CD4-positive, alpha-beta T cell (primary cell): ENCODE data around the gene RDH12. TPM values are rescaled to one million over a fixed set of nuclear protein-coding genes. Genes with fewer than 3 reads are reported as not detected.

Experiments used
- ATAC-seq: fragments of 200-7000 bp; cut with Tn5 transposase; one replicate; pipeline ENCODE4 v1.10.0; 2022; ENCODE audit warnings: mild to moderate bottlenecking; ENCODE audit not compliant: poor library complexity
- CTCF ChIA-PET: fragments of 350-600 bp; sonication (Branson Sonifier 250); formaldehyde crosslinking; loops from one replicate; lab custom pipeline; 2021; ENCODE audit warnings: antibody characterized with exemption, inconsistent platforms; lab: Charles Lee
- POLR2A ChIA-PET: fragments of 350-600 bp; sonication (Branson Sonifier 250); formaldehyde crosslinking; loops from one replicate; lab custom pipeline; 2021; ENCODE audit warnings: antibody characterized with exemption, inconsistent platforms; lab: Charles Lee
- DNase-seq, 14 experiments: peaks; one replicate each; pipeline ENCODE4 v3.0.0-alpha.2; 2013 to 2020; ENCODE audit warnings: mixed read lengths in 2 of 14
- H3K27ac ChIP-seq, 2 donors: one replicate each; pipeline versions ENCODE4 v1.5.1 to v1.7.0; 2013; ENCODE audit warnings: low read length in 2 of 2, low read depth in 1 of 2, mild to moderate bottlenecking in 1 of 2
- H3K27me3 ChIP-seq, 2 experiments: 1 replicate in 1 of 2; 2 replicates in 1 of 2; pipeline versions ENCODE4 v1.6.1 to v1.7.0; 2013; ENCODE audit warnings: low read length in 2 of 2, control low read depth in 1 of 2, mild to moderate bottlenecking in 1 of 2, moderate library complexity in 1 of 2; ENCODE audit not compliant: insufficient read depth in 2 of 2, control insufficient read depth in 1 of 2
- H3K36me3 ChIP-seq: one replicate; pipeline ENCODE4 v1.6.1; 2013; ENCODE audit warnings: low read length, control low read depth; ENCODE audit not compliant: insufficient read depth
- H3K4me1 ChIP-seq: one replicate; pipeline ENCODE4 v1.6.1; 2013; ENCODE audit warnings: low read length, control low read depth; ENCODE audit not compliant: insufficient read depth
- H3K4me3 ChIP-seq: one replicate; pipeline ENCODE4 v1.5.1; 2013; ENCODE audit warnings: mild to moderate bottlenecking, low read length, moderate library complexity
- H3K9me3 ChIP-seq, 2 experiments: 1 replicate in 1 of 2; 2 replicates in 1 of 2; pipeline versions ENCODE4 v1.6.1 to v1.7.0; 2013; ENCODE audit warnings: low read length in 2 of 2, mild to moderate bottlenecking in 2 of 2, control low read depth in 1 of 2, moderate library complexity in 1 of 2; ENCODE audit not compliant: control insufficient read depth in 1 of 2, insufficient read depth in 1 of 2
- H3K27ac Mint-ChIP-seq: one replicate; pipeline ENCODE4 v1.8.0; 2020; ENCODE audit warnings: mixed read lengths
- H3K27me3 Mint-ChIP-seq: one replicate; pipeline ENCODE4 v1.8.0; 2021; ENCODE audit warnings: mixed read lengths
- H3K36me3 Mint-ChIP-seq: one replicate; pipeline ENCODE4 v1.8.0; 2021; ENCODE audit warnings: low read depth, mixed read lengths
- H3K4me1 Mint-ChIP-seq: one replicate; pipeline ENCODE4 v1.8.0; 2021; ENCODE audit warnings: low read depth, mixed read lengths
- H3K4me3 Mint-ChIP-seq: one replicate; pipeline ENCODE4 v1.8.0; 2020; ENCODE audit warnings: mild to moderate bottlenecking, mixed read lengths
- H3K9me3 Mint-ChIP-seq: one replicate; pipeline ENCODE4 v1.8.0; 2020; ENCODE audit warnings: mixed read lengths
- CTCF ChIP-seq: fragments of 200-600 bp; IDR thresholded peaks from one replicate; pipeline ENCODE4 v1.8.0; 2022; ENCODE audit warnings: antibody characterized with exemption, mild to moderate bottlenecking
- intact Hi-C, 2 experiments: fragments of 100-400 bp; cut with DNase I in 1 of 2; cut with micrococcal nuclease in 1 of 2; formaldehyde crosslinking; loops; one replicate each; pipeline versions ENCODE4 v1.15.1 to v1.9.0; 2023 to 2025; cut with DNase I, micrococcal nuclease
- total RNA-seq, 174 experiments: library from RNA in 2 of 174; stranded (reverse) in 2 of 174; gene quantifications; one replicate each; pipeline ENCODE4 v1.2.3 and lab custom pipeline; 2021 to 2026

Gene RDH12
- total RNA-seq, 2 experiments from 2014 or later: not detected

DNA sequence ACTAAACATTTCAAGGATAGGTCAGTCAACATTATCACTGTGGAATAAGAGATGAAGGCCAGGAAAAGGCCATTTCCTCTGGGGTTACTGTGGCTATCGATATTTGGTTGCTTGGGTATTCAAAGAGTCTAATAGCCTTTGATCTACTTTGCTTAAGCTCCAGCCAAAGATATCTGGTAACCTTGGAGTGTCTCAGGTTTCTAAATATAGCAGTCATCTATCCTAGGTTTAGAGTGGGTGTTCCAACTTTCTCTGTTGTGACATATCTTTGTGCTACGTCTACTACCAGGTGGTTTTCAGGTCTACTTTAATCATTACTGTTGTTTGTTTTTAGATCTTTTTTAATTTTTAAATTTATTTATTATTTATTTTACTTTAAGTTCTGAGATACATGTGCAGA is 42.4 kb downstream of the RDH12 start:
- Histone ChIP-seq H3K27me3 (no peaks in the 10 kb centered on the region), H3K9me3 (no peaks in the 10 kb centered on the region), H3K4me3 (no peak overlapping the region), H3K27ac (no peak overlapping the region), H3K36me3 (peaks cover 13% of the 10 kb centered on the region), H3K4me1 (no peaks in the 10 kb centered on the region)
- Mint-ChIP-seq H3K27me3 (no peaks in the 10 kb centered on the region), H3K4me1 (no peaks in the 10 kb centered on the region), H3K9me3 (peaks cover 2% of the 10 kb centered on the region), H3K36me3 (peaks cover 36% of the 10 kb centered on the region), H3K4me3 (no peak overlapping the region), H3K27ac (no peak overlapping the region)
- CTCF ChIA-PET: no interaction called here
- DNase-seq: no peak
- ATAC-seq: no peak
- POLR2A ChIA-PET: no interaction called here
- no peak for TF ChIP-seq CTCF
- intact Hi-C loops: no loop called here

GRCh38 chr14:67746927-67747326 is 45.2 kb downstream of the RDH12 start:
- peaks cover 65% of the 10 kb centered on the region for H3K36me3 Mint-ChIP-seq
- peaks cover 2% of the 10 kb centered on the region for H3K9me3 Mint-ChIP-seq

GRCh38 chr14:67748312-67748711 is 46.6 kb downstream of the RDH12 start:
- H3K4me1 ChIP-seq: no peaks in the 10 kb centered on the region
- no peak for ATAC-seq
- Mint-ChIP-seq H3K27ac (no peak overlapping the region), H3K4me1 (no peaks in the 10 kb centered on the region), H3K4me3 (no peak overlapping the region), H3K27me3 (no peaks in the 10 kb centered on the region), H3K9me3 (no peaks in the 10 kb centered on the region), H3K36me3 (peaks cover 78% of the 10 kb centered on the region)
- H3K36me3 ChIP-seq: peaks cover 53% of the 10 kb centered on the region
- no peaks in the 10 kb centered on the region for H3K9me3 ChIP-seq
- H3K4me3 ChIP-seq: no peak overlapping the region
- intact Hi-C loops: no loop called here
- ChIA-PET CTCF (no interaction called here), POLR2A (no interaction called here)
- TF ChIP-seq CTCF: no peak
- no peak overlapping the region for H3K27ac ChIP-seq
- DNase-seq: no peak
- H3K27me3 ChIP-seq: no peaks in the 10 kb centered on the region

More at GRCh38 chr14:67746927-67747326, 45.2 kb downstream of the RDH12 start:
- H3K36me3 ChIP-seq: peaks cover 39% of the 10 kb centered on the region
- POLR2A ChIA-PET: no interaction called here
- Mint-ChIP-seq H3K4me3 (no peak overlapping the region), H3K27ac (no peak overlapping the region), H3K4me1 (no peaks in the 10 kb centered on the region), H3K27me3 (no peaks in the 10 kb centered on the region)
- no peaks in the 10 kb centered on the region for H3K4me1 ChIP-seq
- no peak overlapping the region for H3K27ac ChIP-seq
- no peak overlapping the region for H3K4me3 ChIP-seq
- CTCF ChIA-PET: no interaction called here
- H3K27me3 ChIP-seq: no peaks in the 10 kb centered on the region
- H3K9me3 ChIP-seq: no peaks in the 10 kb centered on the region
- ATAC-seq (no peak), DNase-seq (no peak)
- no peak for TF ChIP-seq CTCF
- intact Hi-C loops: no loop called here
